ENCODE results near the gene HERC2. TPM values are rescaled to one million over a fixed set of nuclear protein-coding genes. Genes with fewer than 3 reads are reported as not detected.
A peak's percentile ranks its signal among the peaks of the same experiment; 100 is the strongest.

HERC2 gene
- total and polyA plus RNA-seq, 9 donors, result 33.3 to 83.3 (median 48.9) TPM

- no peak overlapping the region for H3K4me3 ChIP-seq
- intact Hi-C loops (cut with DNase I), result no loop called here
- H3K9me3 ChIP-seq, result no peaks in the 10 kb centered on the region
- H3K36me3 ChIP-seq, result no peaks in the 10 kb centered on the region
- TF ChIP-seq POLR2A (IDR thresholded peaks at IDR 0.05) (no peak), EP300 (IDR thresholded peaks at IDR 0.05) (no peak)
- TF ChIP-seq, protein P1, sequence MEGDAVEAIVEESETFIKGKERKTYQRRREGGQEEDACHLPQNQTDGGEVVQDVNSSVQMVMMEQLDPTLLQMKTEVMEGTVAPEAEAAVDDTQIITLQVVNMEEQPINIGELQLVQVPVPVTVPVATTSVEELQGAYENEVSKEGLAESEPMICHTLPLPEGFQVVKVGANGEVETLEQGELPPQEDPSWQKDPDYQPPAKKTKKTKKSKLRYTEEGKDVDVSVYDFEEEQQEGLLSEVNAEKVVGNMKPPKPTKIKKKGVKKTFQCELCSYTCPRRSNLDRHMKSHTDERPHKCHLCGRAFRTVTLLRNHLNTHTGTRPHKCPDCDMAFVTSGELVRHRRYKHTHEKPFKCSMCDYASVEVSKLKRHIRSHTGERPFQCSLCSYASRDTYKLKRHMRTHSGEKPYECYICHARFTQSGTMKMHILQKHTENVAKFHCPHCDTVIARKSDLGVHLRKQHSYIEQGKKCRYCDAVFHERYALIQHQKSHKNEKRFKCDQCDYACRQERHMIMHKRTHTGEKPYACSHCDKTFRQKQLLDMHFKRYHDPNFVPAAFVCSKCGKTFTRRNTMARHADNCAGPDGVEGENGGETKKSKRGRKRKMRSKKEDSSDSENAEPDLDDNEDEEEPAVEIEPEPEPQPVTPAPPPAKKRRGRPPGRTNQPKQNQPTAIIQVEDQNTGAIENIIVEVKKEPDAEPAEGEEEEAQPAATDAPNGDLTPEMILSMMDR (IDR thresholded peaks at IDR 0.05), result no peak
- H3K4me1 ChIP-seq (ENCODE audit: insufficient read depth), result no peaks in the 10 kb centered on the region
- WGBS, 3 donors, result 93 to 95% (median 94%) methylated on average over 23 of the region's 23 CpGs
- H3K27me3 ChIP-seq, result no peaks in the 10 kb centered on the region
- no peak overlapping the region for H3K27ac ChIP-seq
- peak in 1 of 5 donors; percentile 12 for DNase-seq
These were observed 208.4 kb downstream of the HERC2 start for GRCh38 chr15:28113394-28114113.

DNA sequence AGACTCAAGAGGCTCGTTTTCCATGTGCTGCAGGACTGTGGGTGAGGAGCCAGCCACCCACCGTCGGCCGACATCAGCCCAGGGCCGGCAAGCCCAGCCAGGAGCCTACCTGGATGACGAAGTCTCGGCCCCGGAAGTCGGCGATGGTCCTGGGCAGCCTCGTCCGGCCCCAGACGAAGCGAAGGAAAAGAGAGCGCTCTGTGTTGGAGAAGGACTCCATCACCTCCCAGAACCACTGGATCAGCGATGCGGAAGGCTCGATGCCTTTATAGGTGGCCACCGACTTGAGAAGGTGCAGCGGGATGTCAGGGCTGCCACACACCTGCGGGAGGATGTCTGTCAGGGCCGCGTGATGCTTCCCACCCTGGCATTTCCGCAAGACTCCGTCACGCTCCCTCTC, 209.0 kb downstream of the HERC2 start:
- Histone ChIP-seq H3K9me3 (no peaks in the 10 kb centered on the region), H3K4me3 (no peak overlapping the region), H3K36me3 (no peaks in the 10 kb centered on the region), H3K27ac (no peak overlapping the region), H3K4me1 (ENCODE audit: insufficient read depth) (no peaks in the 10 kb centered on the region), H3K27me3 (no peaks in the 10 kb centered on the region)
- peak in 1 of 5 donors; percentile 7 for DNase-seq
- TF ChIP-seq EP300 (IDR thresholded peaks at IDR 0.05) (no peak), POLR2A (IDR thresholded peaks at IDR 0.05) (no peak)
- WGBS, 3 donors, result 93 to 96% (median 94%) methylated on average over 26 of the region's 26 CpGs
- intact Hi-C loops (cut with DNase I), result no loop called here

GRCh38 chr15:28112101-28112760, 209.7 kb downstream of the HERC2 start:
- Histone ChIP-seq H3K4me3 (no peak overlapping the region), H3K27me3 (no peaks in the 10 kb centered on the region), H3K9me3 (no peaks in the 10 kb centered on the region), H3K27ac (no peak overlapping the region), H3K4me1 (ENCODE audit: insufficient read depth) (peaks cover 3% of the 10 kb centered on the region), H3K36me3 (no peaks in the 10 kb centered on the region)
- 93 to 94% (median 94%) methylated on average over 20 of the region's 20 CpGs for WGBS, 3 donors
- TF ChIP-seq EP300 (IDR thresholded peaks at IDR 0.05) (no peak), POLR2A (IDR thresholded peaks at IDR 0.05) (no peak)
- TF ChIP-seq, protein P1 (IDR thresholded peaks at IDR 0.05), result no peak
- intact Hi-C loops (cut with DNase I), result no loop called here
- peak in 1 of 5 donors; percentile 8 for DNase-seq

DNA sequence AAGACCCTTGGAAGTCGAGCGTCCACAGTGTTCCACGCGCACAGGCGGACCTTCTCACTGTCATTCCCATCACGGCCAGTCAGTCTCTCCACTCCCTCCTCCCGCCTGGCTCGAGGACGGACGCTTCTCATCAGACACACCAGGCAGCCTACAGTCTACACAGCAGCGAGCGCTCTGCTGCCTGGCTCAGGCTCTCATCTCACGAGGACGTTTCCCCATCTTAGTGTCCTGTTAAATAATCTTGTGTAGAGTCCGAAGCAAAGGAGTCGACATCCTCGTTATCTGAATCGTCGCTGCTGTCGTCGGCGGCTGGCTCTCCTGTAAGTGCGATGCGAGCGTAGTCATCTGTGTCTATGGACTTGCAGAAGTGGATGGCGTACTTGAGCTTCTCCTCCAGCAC, 210.4 kb downstream of the HERC2 start:
- intact Hi-C loops (cut with DNase I), result no loop called here
- H3K36me3 ChIP-seq, result no peaks in the 10 kb centered on the region
- DNase-seq, result peak in 1 of 5 donors; percentile 10
- H3K9me3 ChIP-seq, result no peaks in the 10 kb centered on the region
- no peak overlapping the region for H3K4me3 ChIP-seq
- H3K27ac ChIP-seq, result no peak overlapping the region
- H3K27me3 ChIP-seq, result no peaks in the 10 kb centered on the region
- peaks cover 3% of the 10 kb centered on the region for H3K4me1 ChIP-seq (ENCODE audit: insufficient read depth)
- TF ChIP-seq EP300 (IDR thresholded peaks at IDR 0.05) (no peak), POLR2A (IDR thresholded peaks at IDR 0.05) (no peak)
- TF ChIP-seq, protein P1 (IDR thresholded peaks at IDR 0.05), result no peak
- 89 to 93% (median 92%) methylated on average over 26 of the region's 26 CpGs for WGBS, 3 donors

- TF ChIP-seq, protein P1 (IDR thresholded peaks at IDR 0.05), result no peak
- TF ChIP-seq EP300 (IDR thresholded peaks at IDR 0.05), result no peak
- no peak for TF ChIP-seq POLR2A (IDR thresholded peaks at IDR 0.05)
- no peak overlapping the region for H3K27ac ChIP-seq
- WGBS, 3 donors, result 40 to 52% (median 48%) methylated on average over 7 of the region's 7 CpGs
- H3K4me1 ChIP-seq (ENCODE audit: insufficient read depth), result peaks cover 6% of the 10 kb centered on the region
- H3K4me3 ChIP-seq, result no peak overlapping the region
- intact Hi-C loops (cut with DNase I), result no loop called here
- H3K9me3 ChIP-seq, result no peaks in the 10 kb centered on the region
- peak in 1 of 5 donors; percentile 10 for DNase-seq
- no peaks in the 10 kb centered on the region for H3K36me3 ChIP-seq
- H3K27me3 ChIP-seq, result no peaks in the 10 kb centered on the region
These were observed 211.5 kb downstream of the HERC2 start for GRCh38 chr15:28110481-28110881.

Data from ovary (tissue), 9 donors.